Neural crest cell (in vitro differentiated cells): Measurements from ENCODE around the gene LCAT. TPM values are rescaled to one million over a fixed set of nuclear protein-coding genes. Genes with fewer than 3 reads are reported as not detected.

ENCODE experiments used
- DNase-seq: peaks from one replicate; pipeline ENCODE4 v3.0.0; 2021; ENCODE audit warnings: low read depth, mixed read lengths, low spot score
- H3K27ac Mint-ChIP-seq: one replicate; pipeline ENCODE4 v1.8.0; 2021; ENCODE audit warnings: mild to moderate bottlenecking, mixed read lengths; ENCODE audit not compliant: unreplicated experiment
- H3K27me3 Mint-ChIP-seq: 2 replicates; pipeline ENCODE4 v1.8.0; 2021; ENCODE audit warnings: low read depth, mild to moderate bottlenecking, mixed read lengths
- H3K36me3 Mint-ChIP-seq: 2 replicates; pipeline ENCODE4 v1.8.0; 2021; ENCODE audit warnings: low read depth, mild to moderate bottlenecking, mixed read lengths
- H3K4me1 Mint-ChIP-seq: 2 replicates; pipeline ENCODE4 v1.8.0; 2021; ENCODE audit warnings: mixed read lengths
- H3K4me3 Mint-ChIP-seq: one replicate; pipeline ENCODE4 v1.8.0; 2021; ENCODE audit warnings: mild to moderate bottlenecking, mixed read lengths
- H3K9me3 Mint-ChIP-seq: 2 replicates; pipeline ENCODE4 v1.8.0; 2021; ENCODE audit warnings: mixed read lengths
- total RNA-seq: library from RNA; stranded (reverse); gene quantifications from 2 replicates; pipeline ENCODE4 v1.2.1, GENCODE V29; 2021
- TF ChIP-seq, protein P1 (sequence below): fragments of 200-600 bp; sonication (generic); conservative IDR thresholded peaks from 2 replicates; pipeline ENCODE4 v1.5.0; 2021; ENCODE audit warnings: antibody characterized with exemption, mild to moderate bottlenecking

The LCAT gene
- total RNA-seq, 1 donor from 2014 or later: 16.6 TPM

DNA sequence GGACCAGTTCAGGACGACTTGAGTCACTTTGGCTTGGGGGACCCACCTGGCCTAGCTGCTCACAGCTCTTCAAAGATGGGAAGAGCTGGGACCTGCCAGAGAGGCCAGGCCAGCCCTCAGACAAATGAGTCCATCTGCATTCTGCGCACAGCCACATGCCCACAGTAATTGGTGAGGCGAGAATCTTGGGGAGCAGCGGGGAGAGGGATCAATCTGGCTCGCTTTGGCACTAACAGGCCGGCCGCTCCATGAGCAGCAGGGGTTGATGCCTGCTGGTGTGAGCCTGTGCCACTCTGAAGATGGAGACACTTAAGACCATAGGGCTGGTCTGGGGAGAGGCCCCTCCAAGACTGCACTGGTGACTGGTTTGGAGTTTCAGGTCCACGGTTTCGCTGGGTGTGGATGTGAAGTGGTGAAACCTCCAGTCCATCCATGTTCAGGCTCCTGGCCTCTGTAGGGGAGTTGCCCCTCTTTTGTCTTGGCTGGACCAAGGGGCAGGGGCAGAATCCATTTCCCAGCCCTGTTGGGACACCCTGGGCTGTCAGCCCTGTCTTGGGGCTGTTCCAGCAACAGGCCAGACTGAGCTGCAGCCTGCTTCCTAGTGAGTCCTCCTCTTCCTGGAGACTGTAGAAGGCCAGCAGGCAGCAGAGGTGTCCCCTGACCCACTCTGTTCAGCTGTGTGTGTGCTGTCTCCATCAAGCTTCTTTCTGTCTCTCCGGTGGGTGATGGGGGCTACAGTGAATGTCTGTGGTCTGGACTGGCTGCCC lies 19.6 kb downstream of the LCAT start:
- no peaks in the 10 kb centered on the region for H3K27me3 Mint-ChIP-seq
- TF ChIP-seq, protein P1, sequence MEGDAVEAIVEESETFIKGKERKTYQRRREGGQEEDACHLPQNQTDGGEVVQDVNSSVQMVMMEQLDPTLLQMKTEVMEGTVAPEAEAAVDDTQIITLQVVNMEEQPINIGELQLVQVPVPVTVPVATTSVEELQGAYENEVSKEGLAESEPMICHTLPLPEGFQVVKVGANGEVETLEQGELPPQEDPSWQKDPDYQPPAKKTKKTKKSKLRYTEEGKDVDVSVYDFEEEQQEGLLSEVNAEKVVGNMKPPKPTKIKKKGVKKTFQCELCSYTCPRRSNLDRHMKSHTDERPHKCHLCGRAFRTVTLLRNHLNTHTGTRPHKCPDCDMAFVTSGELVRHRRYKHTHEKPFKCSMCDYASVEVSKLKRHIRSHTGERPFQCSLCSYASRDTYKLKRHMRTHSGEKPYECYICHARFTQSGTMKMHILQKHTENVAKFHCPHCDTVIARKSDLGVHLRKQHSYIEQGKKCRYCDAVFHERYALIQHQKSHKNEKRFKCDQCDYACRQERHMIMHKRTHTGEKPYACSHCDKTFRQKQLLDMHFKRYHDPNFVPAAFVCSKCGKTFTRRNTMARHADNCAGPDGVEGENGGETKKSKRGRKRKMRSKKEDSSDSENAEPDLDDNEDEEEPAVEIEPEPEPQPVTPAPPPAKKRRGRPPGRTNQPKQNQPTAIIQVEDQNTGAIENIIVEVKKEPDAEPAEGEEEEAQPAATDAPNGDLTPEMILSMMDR: no peak
- DNase-seq: no peak
- H3K9me3 Mint-ChIP-seq: no peaks in the 10 kb centered on the region
- H3K27ac Mint-ChIP-seq: no peak overlapping the region
- peak overlapping the region; percentile 23 for H3K4me3 Mint-ChIP-seq
- no peaks in the 10 kb centered on the region for H3K4me1 Mint-ChIP-seq
- H3K36me3 Mint-ChIP-seq: no peaks in the 10 kb centered on the region

DNA sequence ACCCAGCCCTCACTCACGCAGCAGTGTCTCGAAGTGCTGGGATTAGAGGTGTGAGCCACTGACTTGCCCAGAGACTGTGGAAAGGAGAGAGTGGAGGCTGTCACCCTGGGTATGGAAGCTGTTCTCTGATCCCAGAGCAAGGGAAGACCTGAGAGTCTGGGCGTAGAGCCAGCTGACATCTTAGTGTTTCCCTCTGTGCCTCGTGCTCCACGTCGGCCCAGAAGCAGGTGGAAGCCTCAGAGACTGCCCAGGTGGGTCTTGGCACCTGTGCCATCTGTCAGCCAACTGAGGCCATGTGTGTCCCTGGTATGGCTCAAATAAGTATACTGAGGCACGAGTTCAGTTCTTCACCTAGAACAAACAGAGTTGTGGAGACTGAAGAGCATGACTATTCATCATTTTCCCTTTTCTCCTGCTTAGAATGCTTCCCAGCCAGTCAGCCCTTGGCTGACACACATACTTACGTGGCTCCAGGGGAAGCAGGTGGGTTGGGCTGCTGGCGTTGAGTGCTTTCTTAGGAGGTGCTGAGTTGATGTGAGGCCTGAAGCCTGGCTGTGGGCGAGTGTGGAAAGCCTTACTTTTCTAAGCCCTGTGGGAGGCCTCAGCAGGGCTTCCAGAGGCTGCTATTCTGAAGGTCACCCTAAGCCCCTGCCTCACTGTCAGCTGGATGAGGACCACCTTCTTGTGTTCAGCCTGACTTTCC lies 20.4 kb downstream of the LCAT start:
- H3K27me3 Mint-ChIP-seq: no peaks in the 10 kb centered on the region
- no peaks in the 10 kb centered on the region for H3K4me1 Mint-ChIP-seq
- no peak for DNase-seq
- TF ChIP-seq, protein P1: no peak
- H3K36me3 Mint-ChIP-seq: no peaks in the 10 kb centered on the region
- no peaks in the 10 kb centered on the region for H3K9me3 Mint-ChIP-seq
- peak overlapping the region; percentile 23 for H3K4me3 Mint-ChIP-seq
- no peak overlapping the region for H3K27ac Mint-ChIP-seq

DNA sequence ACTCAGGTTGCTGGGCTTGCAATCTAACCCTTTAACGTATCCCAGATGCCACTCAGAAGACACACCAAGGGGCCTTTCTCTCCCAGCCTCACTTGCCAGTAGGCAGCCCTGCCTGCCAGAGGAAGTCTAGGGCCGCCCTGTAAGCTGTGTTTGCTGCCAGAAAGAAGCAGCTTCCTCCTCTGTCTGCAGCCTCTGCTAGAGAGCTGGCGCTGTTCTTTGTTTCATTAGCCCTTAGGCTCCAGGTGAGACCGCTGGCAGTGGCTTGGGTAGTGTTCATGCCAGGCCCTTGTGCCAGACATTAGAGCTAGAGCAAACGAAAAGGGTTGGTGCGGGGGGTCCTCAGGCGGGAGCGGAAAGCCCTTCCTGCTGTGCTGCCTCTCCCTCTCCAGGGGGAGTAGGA lies 21.2 kb downstream of the LCAT start:
- no peak for DNase-seq
- H3K9me3 Mint-ChIP-seq: no peaks in the 10 kb centered on the region
- no peaks in the 10 kb centered on the region for H3K36me3 Mint-ChIP-seq
- H3K4me3 Mint-ChIP-seq: no peak overlapping the region
- H3K4me1 Mint-ChIP-seq: no peaks in the 10 kb centered on the region
- TF ChIP-seq, protein P1: no peak
- no peaks in the 10 kb centered on the region for H3K27me3 Mint-ChIP-seq
- H3K27ac Mint-ChIP-seq: no peak overlapping the region

DNA sequence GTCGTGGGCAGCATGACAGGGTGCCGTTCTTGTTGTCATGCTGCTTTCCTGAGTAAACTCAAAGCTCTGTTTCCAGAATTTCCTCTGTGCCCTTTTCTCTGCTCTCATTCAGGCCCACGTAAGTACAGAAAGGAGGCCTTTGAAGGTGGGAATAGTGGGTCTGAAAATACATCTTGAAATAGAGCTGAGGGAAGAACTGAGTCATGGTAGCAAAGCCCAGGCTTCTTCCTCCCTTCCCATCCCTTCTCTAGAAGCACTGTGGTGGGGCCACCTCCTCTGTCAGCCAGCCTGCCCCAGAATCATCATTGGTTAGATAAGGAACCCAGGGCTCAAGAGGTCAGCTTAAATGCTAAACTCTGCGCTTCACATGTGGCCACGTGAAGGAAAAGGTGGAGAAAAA lies 21.7 kb downstream of the LCAT start:
- no peak for DNase-seq
- peak overlapping the region; percentile 78 for H3K27ac Mint-ChIP-seq

DNA sequence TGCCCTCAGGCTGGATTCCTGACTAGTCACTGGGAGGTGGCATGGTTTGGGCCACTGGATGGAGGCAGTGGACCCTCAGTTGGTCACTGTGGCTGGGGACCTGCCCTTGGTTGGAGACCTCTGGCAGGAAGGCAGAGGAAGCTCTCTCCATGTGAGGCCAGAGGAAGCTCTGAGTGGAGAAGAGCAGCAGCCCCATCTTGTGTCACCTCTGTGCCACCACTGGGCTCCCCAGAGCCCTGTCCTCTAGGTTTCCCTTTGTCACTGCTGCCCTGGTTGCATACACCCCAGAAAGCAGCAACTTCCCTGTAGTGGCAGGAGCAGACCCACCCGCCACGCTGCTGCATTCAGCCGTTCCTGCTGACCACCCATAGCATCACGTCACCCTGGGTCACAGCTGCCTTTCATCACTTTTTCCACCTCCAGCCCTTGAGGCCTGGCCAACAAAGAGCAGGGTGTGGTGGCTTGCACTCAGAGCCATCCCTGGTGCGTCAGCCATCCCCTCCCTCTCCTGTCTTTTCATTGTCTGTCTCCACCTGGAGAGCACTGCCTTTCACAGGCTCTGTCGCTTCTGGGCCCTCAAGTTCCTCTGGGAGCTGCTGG lies 24.2 kb downstream of the LCAT start:
- no peaks in the 10 kb centered on the region for H3K36me3 Mint-ChIP-seq
- no peak overlapping the region for H3K4me3 Mint-ChIP-seq
- DNase-seq: no peak
- TF ChIP-seq, protein P1: no peak
- no peaks in the 10 kb centered on the region for H3K4me1 Mint-ChIP-seq
- H3K27me3 Mint-ChIP-seq: no peaks in the 10 kb centered on the region
- H3K27ac Mint-ChIP-seq: no peak overlapping the region
- no peaks in the 10 kb centered on the region for H3K9me3 Mint-ChIP-seq

More for the DNA sequence above, 21.7 kb downstream of the LCAT start:
- Mint-ChIP-seq H3K36me3 (no peaks in the 10 kb centered on the region), H3K4me3 (no peak overlapping the region), H3K4me1 (no peaks in the 10 kb centered on the region), H3K9me3 (no peaks in the 10 kb centered on the region), H3K27me3 (no peaks in the 10 kb centered on the region)
- TF ChIP-seq, protein P1: no peak
